ENCODE data around the gene MAN2A2. TPM values are rescaled to one million over a fixed set of nuclear protein-coding genes. Genes with fewer than 3 reads are reported as not detected.
A peak's percentile ranks its signal among the peaks of the same experiment; 100 is the strongest.

MAN2A2 gene
- total and polyA plus RNA-seq, 9 of the 15 experiments (the other 6 are each of a cell fraction or from before 2014, with no cell fraction given): 7.3 to 151 (median 43.4) TPM

DNA sequence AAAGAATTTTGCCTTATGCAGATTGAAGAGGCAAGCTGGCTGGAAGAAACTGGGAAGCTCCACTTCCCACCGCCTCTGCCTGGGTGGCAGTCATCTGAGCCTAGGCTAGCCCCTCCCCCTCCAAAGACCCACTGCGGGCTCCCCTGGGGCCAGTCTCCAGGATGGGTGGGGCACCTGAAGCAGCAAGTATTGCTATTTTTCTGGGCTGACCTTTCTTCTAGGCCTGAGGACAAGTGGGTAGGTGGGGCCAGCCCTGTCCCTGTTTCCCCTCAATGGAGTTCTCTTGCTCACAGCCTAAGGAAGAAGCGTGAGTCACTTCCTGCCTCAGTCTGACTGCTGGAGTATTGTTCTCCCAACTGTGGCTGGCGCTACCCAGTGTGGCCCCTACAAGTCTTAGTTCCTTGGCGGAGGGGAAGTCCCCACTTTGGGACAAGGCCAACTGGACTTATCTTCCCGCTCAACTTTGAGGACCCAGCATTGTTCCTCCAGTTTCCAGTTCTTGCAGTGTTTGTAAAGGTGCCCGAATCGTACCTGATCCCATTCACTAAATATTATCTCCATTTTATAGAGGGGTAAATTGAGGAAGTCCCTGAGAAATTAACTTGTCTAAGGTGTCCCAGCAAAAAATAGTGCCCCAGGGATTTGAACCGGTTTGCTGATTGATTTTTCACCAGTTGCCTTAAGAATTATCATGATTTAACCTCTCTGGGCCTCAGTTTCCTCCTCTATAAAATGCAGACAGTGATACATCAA, 33.3 kb upstream of the MAN2A2 start (continued):
- TF ChIP-seq, protein P1, sequence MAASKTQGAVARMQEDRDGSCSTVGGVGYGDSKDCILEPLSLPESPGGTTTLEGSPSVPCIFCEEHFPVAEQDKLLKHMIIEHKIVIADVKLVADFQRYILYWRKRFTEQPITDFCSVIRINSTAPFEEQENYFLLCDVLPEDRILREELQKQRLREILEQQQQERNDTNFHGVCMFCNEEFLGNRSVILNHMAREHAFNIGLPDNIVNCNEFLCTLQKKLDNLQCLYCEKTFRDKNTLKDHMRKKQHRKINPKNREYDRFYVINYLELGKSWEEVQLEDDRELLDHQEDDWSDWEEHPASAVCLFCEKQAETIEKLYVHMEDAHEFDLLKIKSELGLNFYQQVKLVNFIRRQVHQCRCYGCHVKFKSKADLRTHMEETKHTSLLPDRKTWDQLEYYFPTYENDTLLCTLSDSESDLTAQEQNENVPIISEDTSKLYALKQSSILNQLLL (CRISPR knock-in tag; IDR thresholded peaks at IDR 0.05; ENCODE audit: borderline replicate concordance): no peak
- TF ChIP-seq BCL6 (CRISPR knock-in tag; IDR thresholded peaks at IDR 0.05) (no peak), ZNF175 (CRISPR knock-in tag; IDR thresholded peaks at IDR 0.05; ENCODE audit: low read depth) (peak; percentile 78; the same call in 1 of the 2 replicates), MAFF (IDR thresholded peaks at IDR 0.05; ENCODE audit: low read length) (no peak), ELF4 (CRISPR knock-in tag; IDR thresholded peaks at IDR 0.05) (0 out of 2 replicates have a peak, but pooled peaks have one; percentile 28), SMAD1 (IDR thresholded peaks at IDR 0.05; ENCODE audit: low read depth, low read length, partially characterized antibody) (peak; percentile 50), TCF7 (IDR thresholded peaks at IDR 0.05; ENCODE audit: borderline replicate concordance) (peak; percentile 77; the same call in 1 of the 2 replicates), CBX2 (IDR thresholded peaks at IDR 0.05; ENCODE audit: insufficient read depth, low read length, poor library complexity, severe bottlenecking) (no peak), ERF (CRISPR knock-in tag; IDR thresholded peaks at IDR 0.05) (peak; percentile 29; the same call in 1 of the 2 replicates), ZKSCAN1 (IDR thresholded peaks at IDR 0.05; ENCODE audit: low read depth, low read length) (no peak), ZKSCAN8 (CRISPR knock-in tag; IDR thresholded peaks at IDR 0.05) (0 out of 2 replicates have a peak, but pooled peaks have one; percentile 33), HNRNPL (IDR thresholded peaks at IDR 0.05; ENCODE audit: low read depth, low read length) (0 out of 2 replicates have a peak, but pooled peaks have one; percentile 44)
- TF ChIP-seq, protein P2, sequence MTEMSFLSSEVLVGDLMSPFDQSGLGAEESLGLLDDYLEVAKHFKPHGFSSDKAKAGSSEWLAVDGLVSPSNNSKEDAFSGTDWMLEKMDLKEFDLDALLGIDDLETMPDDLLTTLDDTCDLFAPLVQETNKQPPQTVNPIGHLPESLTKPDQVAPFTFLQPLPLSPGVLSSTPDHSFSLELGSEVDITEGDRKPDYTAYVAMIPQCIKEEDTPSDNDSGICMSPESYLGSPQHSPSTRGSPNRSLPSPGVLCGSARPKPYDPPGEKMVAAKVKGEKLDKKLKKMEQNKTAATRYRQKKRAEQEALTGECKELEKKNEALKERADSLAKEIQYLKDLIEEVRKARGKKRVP (CRISPR knock-in tag; IDR thresholded peaks at IDR 0.05): peak; percentile 36; the same call in 1 of the 2 replicates
- TF ChIP-seq, protein P3, sequence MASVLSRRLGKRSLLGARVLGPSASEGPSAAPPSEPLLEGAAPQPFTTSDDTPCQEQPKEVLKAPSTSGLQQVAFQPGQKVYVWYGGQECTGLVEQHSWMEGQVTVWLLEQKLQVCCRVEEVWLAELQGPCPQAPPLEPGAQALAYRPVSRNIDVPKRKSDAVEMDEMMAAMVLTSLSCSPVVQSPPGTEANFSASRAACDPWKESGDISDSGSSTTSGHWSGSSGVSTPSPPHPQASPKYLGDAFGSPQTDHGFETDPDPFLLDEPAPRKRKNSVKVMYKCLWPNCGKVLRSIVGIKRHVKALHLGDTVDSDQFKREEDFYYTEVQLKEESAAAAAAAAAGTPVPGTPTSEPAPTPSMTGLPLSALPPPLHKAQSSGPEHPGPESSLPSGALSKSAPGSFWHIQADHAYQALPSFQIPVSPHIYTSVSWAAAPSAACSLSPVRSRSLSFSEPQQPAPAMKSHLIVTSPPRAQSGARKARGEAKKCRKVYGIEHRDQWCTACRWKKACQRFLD (CRISPR knock-in tag; IDR thresholded peaks at IDR 0.05): 0 out of 2 replicates have a peak, but pooled peaks have one; percentile 14
- TF ChIP-seq, protein P4, sequence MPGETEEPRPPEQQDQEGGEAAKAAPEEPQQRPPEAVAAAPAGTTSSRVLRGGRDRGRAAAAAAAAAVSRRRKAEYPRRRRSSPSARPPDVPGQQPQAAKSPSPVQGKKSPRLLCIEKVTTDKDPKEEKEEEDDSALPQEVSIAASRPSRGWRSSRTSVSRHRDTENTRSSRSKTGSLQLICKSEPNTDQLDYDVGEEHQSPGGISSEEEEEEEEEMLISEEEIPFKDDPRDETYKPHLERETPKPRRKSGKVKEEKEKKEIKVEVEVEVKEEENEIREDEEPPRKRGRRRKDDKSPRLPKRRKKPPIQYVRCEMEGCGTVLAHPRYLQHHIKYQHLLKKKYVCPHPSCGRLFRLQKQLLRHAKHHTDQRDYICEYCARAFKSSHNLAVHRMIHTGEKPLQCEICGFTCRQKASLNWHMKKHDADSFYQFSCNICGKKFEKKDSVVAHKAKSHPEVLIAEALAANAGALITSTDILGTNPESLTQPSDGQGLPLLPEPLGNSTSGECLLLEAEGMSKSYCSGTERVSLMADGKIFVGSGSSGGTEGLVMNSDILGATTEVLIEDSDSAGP (CRISPR knock-in tag; IDR thresholded peaks at IDR 0.05): no peak
- TF ChIP-seq, protein P5, sequence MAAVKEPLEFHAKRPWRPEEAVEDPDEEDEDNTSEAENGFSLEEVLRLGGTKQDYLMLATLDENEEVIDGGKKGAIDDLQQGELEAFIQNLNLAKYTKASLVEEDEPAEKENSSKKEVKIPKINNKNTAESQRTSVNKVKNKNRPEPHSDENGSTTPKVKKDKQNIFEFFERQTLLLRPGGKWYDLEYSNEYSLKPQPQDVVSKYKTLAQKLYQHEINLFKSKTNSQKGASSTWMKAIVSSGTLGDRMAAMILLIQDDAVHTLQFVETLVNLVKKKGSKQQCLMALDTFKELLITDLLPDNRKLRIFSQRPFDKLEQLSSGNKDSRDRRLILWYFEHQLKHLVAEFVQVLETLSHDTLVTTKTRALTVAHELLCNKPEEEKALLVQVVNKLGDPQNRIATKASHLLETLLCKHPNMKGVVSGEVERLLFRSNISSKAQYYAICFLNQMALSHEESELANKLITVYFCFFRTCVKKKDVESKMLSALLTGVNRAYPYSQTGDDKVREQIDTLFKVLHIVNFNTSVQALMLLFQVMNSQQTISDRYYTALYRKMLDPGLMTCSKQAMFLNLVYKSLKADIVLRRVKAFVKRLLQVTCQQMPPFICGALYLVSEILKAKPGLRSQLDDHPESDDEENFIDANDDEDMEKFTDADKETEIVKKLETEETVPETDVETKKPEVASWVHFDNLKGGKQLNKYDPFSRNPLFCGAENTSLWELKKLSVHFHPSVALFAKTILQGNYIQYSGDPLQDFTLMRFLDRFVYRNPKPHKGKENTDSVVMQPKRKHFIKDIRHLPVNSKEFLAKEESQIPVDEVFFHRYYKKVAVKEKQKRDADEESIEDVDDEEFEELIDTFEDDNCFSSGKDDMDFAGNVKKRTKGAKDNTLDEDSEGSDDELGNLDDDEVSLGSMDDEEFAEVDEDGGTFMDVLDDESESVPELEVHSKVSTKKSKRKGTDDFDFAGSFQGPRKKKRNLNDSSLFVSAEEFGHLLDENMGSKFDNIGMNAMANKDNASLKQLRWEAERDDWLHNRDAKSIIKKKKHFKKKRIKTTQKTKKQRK (IDR thresholded peaks at IDR 0.05; ENCODE audit: borderline replicate concordance, low read depth, low read length): no peak
